Measurements from ENCODE around the gene KCNJ6.

KCNJ6 gene

DNA sequence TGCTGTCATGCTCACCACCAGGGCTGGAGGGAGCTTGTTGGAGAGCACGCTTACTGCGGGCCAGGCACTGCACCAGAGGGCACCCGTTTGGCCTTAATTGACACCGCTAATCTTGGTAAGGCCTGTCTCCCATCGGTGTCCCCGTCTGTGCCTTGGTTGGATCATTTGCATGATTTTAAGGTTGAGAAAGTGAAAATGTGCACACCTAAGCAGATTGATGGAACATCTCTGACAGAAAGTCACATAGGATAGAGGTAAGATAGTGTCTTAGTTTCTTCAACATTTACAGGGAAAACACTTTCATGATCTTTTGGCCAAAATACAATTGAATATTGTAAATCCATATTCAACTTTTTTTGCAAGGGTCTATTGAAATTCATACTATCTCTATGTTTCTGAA lies 255.5 kb downstream of the KCNJ6 start:
- no peak for DNase-seq (ENCODE audit: low read depth)
- no peak for TF ChIP-seq MAX (IDR thresholded peaks at IDR 0.05; ENCODE audit: low read depth, low read length)
- no peak for TF ChIP-seq CTCF (IDR thresholded peaks at IDR 0.05; ENCODE audit: low read depth, low read length)
- TF ChIP-seq MYC (IDR thresholded peaks at IDR 0.05; ENCODE audit: low read depth, low read length) = no peak
- no peak for TF ChIP-seq POLR2A (IDR thresholded peaks at IDR 0.05; ENCODE audit: extremely low read depth, insufficient read length)
- no peak overlapping the region for H3K4me3 ChIP-seq (ENCODE audit: low read depth, low read length)

DNA sequence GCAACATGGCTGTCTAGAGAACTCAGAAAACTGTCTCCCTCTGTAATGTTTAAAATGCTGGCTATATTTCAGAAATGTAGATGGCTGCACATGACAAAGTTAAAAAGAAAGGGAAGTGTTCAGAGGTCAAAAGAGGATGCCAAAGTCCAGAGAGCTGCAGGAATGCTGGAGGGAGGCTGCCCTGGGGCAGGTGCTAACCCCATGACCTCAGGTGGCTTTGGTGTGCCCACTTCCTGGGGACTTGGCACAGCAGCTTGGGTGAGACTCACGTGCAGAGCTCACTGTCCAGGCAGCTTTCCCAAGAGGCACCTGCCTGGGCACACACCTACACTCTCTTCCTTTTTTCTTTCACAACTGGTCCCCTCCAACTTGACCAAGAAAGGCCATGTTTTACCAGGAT lies 256.4 kb downstream of the KCNJ6 start:
- no peak overlapping the region for H3K4me3 ChIP-seq (ENCODE audit: low read depth, low read length)
- no peak for DNase-seq (ENCODE audit: low read depth)
- TF ChIP-seq MAX (IDR thresholded peaks at IDR 0.05; ENCODE audit: low read depth, low read length) = no peak
- no peak for TF ChIP-seq MYC (IDR thresholded peaks at IDR 0.05; ENCODE audit: low read depth, low read length)
- TF ChIP-seq CTCF (IDR thresholded peaks at IDR 0.05; ENCODE audit: low read depth, low read length) = no peak
- TF ChIP-seq POLR2A (IDR thresholded peaks at IDR 0.05; ENCODE audit: extremely low read depth, insufficient read length) = no peak

GRCh38 chr21:37658817-37659458 lies 257.3 kb downstream of the KCNJ6 start:
- DNase-seq (ENCODE audit: low read depth) = no peak
- no peak overlapping the region for H3K4me3 ChIP-seq (ENCODE audit: low read depth, low read length)

GRCh38 chr21:37658121-37658816 lies 258.0 kb downstream of the KCNJ6 start:
- H3K4me3 ChIP-seq (ENCODE audit: low read depth, low read length) = no peak overlapping the region
- TF ChIP-seq CTCF (IDR thresholded peaks at IDR 0.05; ENCODE audit: low read depth, low read length) = no peak
- no peak for TF ChIP-seq POLR2A (IDR thresholded peaks at IDR 0.05; ENCODE audit: extremely low read depth, insufficient read length)
- DNase-seq (ENCODE audit: low read depth) = no peak

More at GRCh38 chr21:37658817-37659458, 257.3 kb downstream of the KCNJ6 start:
- TF ChIP-seq CTCF (IDR thresholded peaks at IDR 0.05; ENCODE audit: low read depth, low read length) = no peak
- TF ChIP-seq MAX (IDR thresholded peaks at IDR 0.05; ENCODE audit: low read depth, low read length) = no peak
- no peak for TF ChIP-seq POLR2A (IDR thresholded peaks at IDR 0.05; ENCODE audit: extremely low read depth, insufficient read length)
- TF ChIP-seq MYC (IDR thresholded peaks at IDR 0.05; ENCODE audit: low read depth, low read length) = no peak

GRCh38 chr21:37656899-37657298 lies 259.4 kb downstream of the KCNJ6 start:
- TF ChIP-seq MYC (IDR thresholded peaks at IDR 0.05; ENCODE audit: low read depth, low read length) = no peak
- TF ChIP-seq POLR2A (IDR thresholded peaks at IDR 0.05; ENCODE audit: extremely low read depth, insufficient read length) = no peak
- TF ChIP-seq CTCF (IDR thresholded peaks at IDR 0.05; ENCODE audit: low read depth, low read length) = no peak
- no peak for TF ChIP-seq MAX (IDR thresholded peaks at IDR 0.05; ENCODE audit: low read depth, low read length)
- no peak overlapping the region for H3K4me3 ChIP-seq (ENCODE audit: low read depth, low read length)
- no peak for DNase-seq (ENCODE audit: low read depth)
